ENCODE measurements around the gene MAPK1IP1L.

- TF ChIP-seq, protein P1, sequence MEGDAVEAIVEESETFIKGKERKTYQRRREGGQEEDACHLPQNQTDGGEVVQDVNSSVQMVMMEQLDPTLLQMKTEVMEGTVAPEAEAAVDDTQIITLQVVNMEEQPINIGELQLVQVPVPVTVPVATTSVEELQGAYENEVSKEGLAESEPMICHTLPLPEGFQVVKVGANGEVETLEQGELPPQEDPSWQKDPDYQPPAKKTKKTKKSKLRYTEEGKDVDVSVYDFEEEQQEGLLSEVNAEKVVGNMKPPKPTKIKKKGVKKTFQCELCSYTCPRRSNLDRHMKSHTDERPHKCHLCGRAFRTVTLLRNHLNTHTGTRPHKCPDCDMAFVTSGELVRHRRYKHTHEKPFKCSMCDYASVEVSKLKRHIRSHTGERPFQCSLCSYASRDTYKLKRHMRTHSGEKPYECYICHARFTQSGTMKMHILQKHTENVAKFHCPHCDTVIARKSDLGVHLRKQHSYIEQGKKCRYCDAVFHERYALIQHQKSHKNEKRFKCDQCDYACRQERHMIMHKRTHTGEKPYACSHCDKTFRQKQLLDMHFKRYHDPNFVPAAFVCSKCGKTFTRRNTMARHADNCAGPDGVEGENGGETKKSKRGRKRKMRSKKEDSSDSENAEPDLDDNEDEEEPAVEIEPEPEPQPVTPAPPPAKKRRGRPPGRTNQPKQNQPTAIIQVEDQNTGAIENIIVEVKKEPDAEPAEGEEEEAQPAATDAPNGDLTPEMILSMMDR (IDR thresholded peaks at IDR 0.05), result no peak
- TF ChIP-seq EP300 (IDR thresholded peaks at IDR 0.05), result no peak
- no peak for TF ChIP-seq POLR2A (IDR thresholded peaks at IDR 0.05)
These were observed 23.4 kb upstream of the MAPK1IP1L start for GRCh38 chr14:55028066-55028465.
